Measurements from ENCODE around the gene KLC1. TPM values are rescaled to one million over a fixed set of nuclear protein-coding genes. Genes with fewer than 3 reads are reported as not detected.

Gene KLC1
- total and polyA plus RNA-seq, 2 of the 8 experiments (the other 6 are each of a cell fraction or from before 2014, with no cell fraction given) = 84.6 to 134 TPM

DNA sequence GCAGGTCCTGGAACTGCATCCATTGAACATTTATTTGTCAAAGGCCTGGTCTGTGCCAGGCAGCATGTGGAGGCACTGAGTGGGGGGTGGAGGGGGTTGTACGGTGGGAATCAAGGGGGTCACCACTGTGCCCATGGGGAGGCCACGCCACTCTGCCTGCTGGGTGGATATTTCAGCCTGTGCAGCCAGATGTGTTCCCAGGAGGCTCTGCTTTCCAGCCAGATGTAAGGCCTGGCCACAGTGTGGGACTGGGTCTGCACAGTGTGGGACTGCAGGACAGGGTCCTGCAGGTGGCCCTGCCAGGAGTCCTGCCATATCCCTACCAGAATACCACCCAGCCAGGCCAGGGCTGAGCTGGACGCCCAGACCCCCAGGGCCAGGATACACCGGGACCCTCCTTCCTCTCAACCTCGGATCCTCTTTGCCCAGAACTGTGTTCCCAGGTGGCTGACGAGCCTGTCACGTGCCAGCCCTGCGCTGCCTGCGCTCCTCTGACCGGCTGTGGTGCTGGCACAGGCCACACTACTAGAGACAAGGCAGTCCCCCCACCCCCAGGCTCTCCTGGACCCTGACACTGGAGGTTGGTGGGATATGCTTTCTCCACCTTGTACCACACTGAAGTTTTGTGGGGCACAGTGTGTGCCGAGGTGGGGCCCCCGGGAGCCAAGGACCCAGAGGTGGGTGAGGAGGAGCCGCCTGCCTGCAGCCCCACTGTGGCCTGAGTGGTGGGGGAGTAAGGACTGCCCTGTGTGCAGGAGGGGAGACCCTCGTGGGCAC, 68.8 kb downstream of the KLC1 start:
- no peak for DNase-seq (ENCODE audit: low read depth in 1 of 2, low spot score in 2 of 2)
- Histone ChIP-seq H3K18ac (ENCODE audit: extremely low read depth, low read length) (no peak overlapping the region), H3K4me2 (ENCODE audit: insufficient read depth in 1 of 2, low read depth in 2 of 2, low read length in 2 of 2) (no peak overlapping the region), H2AK5ac (ENCODE audit: low read depth, low read length) (no peak overlapping the region), H3K79me1 (ENCODE audit: low read depth, low read length) (peaks cover 8% of the 10 kb centered on the region; the same call in 1 of the 2 replicates), H3K4me3 (ENCODE audit: extremely low read depth in 1 of 4, insufficient read depth in 2 of 4, low read depth in 3 of 4, low read length in 4 of 4) (no peak overlapping the region), H3K4me1 (replicated peaks in 1 of 4; ENCODE audit: control insufficient read depth in 3 of 4, insufficient read depth in 4 of 4, low read length in 3 of 4) (peaks cover 0 to 2% (median 0%) of the 10 kb centered on the region in 4 experiments; a peak in 2 of 7 replicates), H4K5ac (ENCODE audit: insufficient read length, low read depth, low read length) (no peak overlapping the region), H2BK120ac (replicated peaks; ENCODE audit: low read depth, low read length) (no peak overlapping the region), H3K23ac (ENCODE audit: insufficient read length) (no peak overlapping the region), H3K27me3 (replicated peaks in 1 of 4; ENCODE audit: control insufficient read depth in 3 of 4, extremely low read depth in 1 of 4, insufficient read depth in 3 of 4, low read length in 3 of 4) (no peaks in the 10 kb centered on the region), H3K23me2 (ENCODE audit: low read depth, low read length) (no peaks in the 10 kb centered on the region), H3K56ac (replicated peaks; ENCODE audit: insufficient read length, low read depth, low read length) (no peak overlapping the region), H3K36me3 (ENCODE audit: control insufficient read depth in 2 of 4, insufficient read depth in 4 of 4, low read length in 3 of 4) (peaks cover 9 to 39% (median 17%) of the 10 kb centered on the region in 4 experiments; a peak in 6 of 8 replicates), H2BK5ac (ENCODE audit: low read depth, low read length) (no peak overlapping the region; the same call in 1 of the 2 replicates), H2BK15ac (ENCODE audit: low read length) (no peak overlapping the region), H2BK12ac (ENCODE audit: low read depth, low read length) (no peak overlapping the region), H3K27ac (ENCODE audit: low read depth, low read length) (no peak overlapping the region; the same call in 1 of the 2 replicates), H3K79me2 (ENCODE audit: control insufficient read depth in 1 of 2, insufficient read depth in 2 of 2, low read length in 2 of 2) (no peaks in the 10 kb centered on the region), H3K9ac (replicated peaks in 1 of 4; ENCODE audit: extremely low read depth in 1 of 4, low read depth in 3 of 4, low read length in 3 of 4) (no peak overlapping the region), H4K8ac (ENCODE audit: extremely low read depth, insufficient read depth, low read length) (peak overlapping the region; percentile 63; the same call in 1 of the 2 replicates), H4K91ac (replicated peaks; ENCODE audit: insufficient read length, low read length) (no peak overlapping the region), H2BK20ac (ENCODE audit: low read length) (no peak overlapping the region), H3K9me3 (ENCODE audit: insufficient read depth in 2 of 2, low read depth in 1 of 2, low read length in 1 of 2) (no peaks in the 10 kb centered on the region), H3K14ac (ENCODE audit: insufficient read length) (no peak overlapping the region), H3K4ac (replicated peaks; ENCODE audit: insufficient read length, low read depth, low read length) (no peak overlapping the region), H2AFZ (ENCODE audit: low read length) (no peak overlapping the region), H4K20me1 (replicated peaks in 1 of 2; ENCODE audit: control insufficient read depth in 1 of 2, insufficient read depth in 2 of 2, low read length in 2 of 2) (peaks cover 10 to 27% of the 10 kb centered on the region in 2 experiments)
- 88% methylated on average over 14 of the region's 14 CpGs; no CpG with 5 or more reads in 1 of the 2 experiments for WGBS, 2 experiments (ENCODE audit: extremely low coverage in 1 of 2, insufficient coverage in 1 of 2, insufficient read length in 1 of 2, insufficient replicate concordance in 2 of 2, low coverage in 1 of 2, low lambda C conversion rate in 2 of 2, missing lambda C conversion rate in 1 of 2)
- CTCF ChIA-PET (ENCODE audit: partially characterized antibody) = interaction anchor here (2.8 kb wide), 1 partner anchor 15 kb away, joined by 8 read pairs; no protein-coding TSS in a partner anchor
- POLR2A ChIA-PET (ENCODE audit: partially characterized antibody) = interaction anchor here (0.9 to 8.8 kb wide), 7 partner anchors 7 to 176 kb away, joined by 3 to 74 read pairs (median 5); partner anchors contain the start of genes CKB and ZFYVE21
- FAIRE-seq = no peak
- TF ChIP-seq TAF7 (optimal IDR thresholded peaks at IDR 0.05; ENCODE audit: borderline replicate concordance, low read depth, low read length) (no peak), RBBP5 (IDR thresholded peaks at IDR 0.05; ENCODE audit: borderline replicate concordance, low read depth, low read length) (no peak), JUND (IDR thresholded peaks at IDR 0.05; ENCODE audit: low read length) (no peak), ASH2L (IDR thresholded peaks at IDR 0.05; ENCODE audit: low read length) (no peak), KDM4A (IDR thresholded peaks at IDR 0.05; ENCODE audit: low read depth, low read length, severe bottlenecking) (no peak), SIN3A (conservative IDR thresholded peaks at IDR 0.05 in 1 of 2, IDR thresholded peaks at IDR 0.05 in 1 of 2; ENCODE audit: low read depth in 1 of 2, low read length in 2 of 2) (no peak), SP4 (IDR thresholded peaks at IDR 0.05; ENCODE audit: low read length) (no peak), PHF8 (conservative IDR thresholded peaks at IDR 0.05; ENCODE audit: low read depth, low read length) (no peak), BRCA1 (IDR thresholded peaks at IDR 0.05; ENCODE audit: low read depth, low read length) (no peak)
